ENCODE data around the gene PPP5C.
"Not testable (repeated sequence)": the region's sequence is repeated elsewhere in the genome, so short reads cannot be mapped to it uniquely, and the experiment has no call there.

The PPP5C gene

DNA sequence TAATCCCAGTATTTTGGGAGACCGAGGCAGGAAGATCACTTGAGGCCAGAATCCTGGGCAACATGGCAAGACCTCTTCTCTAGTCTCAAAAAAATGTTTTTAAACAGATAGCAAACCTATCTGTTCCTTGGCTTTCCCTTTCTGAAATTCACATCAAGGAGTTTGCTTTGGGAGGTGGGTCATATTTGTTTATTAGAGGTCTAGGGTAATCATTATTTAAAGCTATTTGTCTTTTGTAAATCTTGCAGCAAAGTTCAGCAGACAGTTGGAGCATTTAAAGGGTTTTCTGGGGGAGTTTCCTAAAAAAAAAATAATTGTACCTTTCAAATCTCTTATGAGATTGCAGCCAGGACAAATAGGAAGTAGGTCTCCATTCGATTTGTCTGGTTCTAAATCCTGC lies 17.5 kb downstream of the PPP5C start:
- DNase-seq (ENCODE audit: low read depth in 3 of 3), result no peak

DNA sequence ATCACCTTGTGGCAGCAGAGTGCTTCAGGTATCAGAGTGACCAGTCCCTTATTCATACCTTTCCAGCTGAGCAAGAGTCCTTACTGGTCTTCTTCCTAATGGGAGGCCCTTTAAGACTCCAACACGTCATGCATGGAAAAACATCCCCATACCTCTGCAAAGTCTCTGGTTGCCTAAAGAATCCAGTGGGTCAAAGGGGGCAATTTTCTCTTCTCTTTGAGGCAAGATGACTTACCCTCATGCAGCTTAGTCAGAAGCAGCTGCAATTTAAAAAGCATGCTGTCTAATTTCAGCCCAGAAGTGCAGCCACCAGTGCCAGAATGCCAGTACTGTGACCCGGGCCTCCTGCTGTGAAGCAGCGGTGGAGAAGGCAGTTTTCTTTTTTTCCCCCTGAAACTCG lies 18.7 kb downstream of the PPP5C start:
- no peak for DNase-seq (ENCODE audit: low read depth in 3 of 3)

DNA sequence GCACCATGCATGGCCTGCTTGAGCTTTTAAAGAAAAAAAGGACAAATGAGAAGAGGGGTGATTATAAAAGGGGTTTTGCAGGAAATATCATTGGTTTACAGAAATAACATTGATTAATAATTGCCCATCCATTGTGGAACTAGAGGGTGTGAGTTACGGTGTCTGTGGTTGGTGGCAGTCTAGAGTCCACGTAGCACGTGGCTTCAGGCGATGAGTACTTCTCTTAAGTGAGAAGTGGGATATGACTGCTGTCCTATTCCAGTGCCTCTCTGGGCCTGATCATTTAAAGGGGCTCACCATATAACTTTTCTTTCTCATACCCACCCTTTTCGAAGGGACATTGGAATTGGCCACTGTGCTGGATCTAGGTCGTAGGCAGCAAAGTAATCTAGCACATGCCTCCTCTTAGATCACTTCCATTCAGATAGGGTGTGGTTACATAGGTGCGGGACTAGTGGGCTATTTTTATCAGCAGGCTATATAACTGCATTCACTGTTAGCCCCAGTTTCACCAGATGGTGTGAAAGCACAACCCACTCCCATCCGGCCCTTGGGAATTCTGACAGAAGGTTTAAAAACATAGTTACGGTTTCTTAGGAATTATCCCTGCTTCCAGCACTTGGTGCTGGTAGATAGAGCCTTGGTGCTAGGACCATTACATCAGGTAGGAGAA lies 19.9 kb downstream of the PPP5C start:
- no peak for DNase-seq (ENCODE audit: low read depth in 3 of 3)

DNA sequence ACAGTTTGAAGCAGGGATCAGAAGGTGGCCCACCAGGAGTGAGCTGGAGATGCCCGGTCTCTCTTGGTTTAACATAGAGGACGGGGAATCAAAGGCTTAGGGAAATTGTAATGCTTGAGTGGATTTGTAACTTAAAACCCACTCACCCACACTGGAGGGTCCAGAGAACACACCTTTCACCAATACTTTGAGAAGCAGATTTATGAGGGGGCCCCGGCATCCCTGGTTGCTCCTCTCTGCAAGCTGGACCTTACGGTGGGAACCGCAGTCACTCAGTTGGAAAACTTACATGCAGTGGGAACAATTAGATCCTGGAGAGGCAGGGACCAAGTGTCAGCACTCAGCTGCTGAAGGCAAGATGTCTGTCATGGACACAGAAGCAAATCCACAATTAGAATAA lies 20.5 kb downstream of the PPP5C start:
- DNase-seq (ENCODE audit: low read depth in 3 of 3), result no peak

DNA sequence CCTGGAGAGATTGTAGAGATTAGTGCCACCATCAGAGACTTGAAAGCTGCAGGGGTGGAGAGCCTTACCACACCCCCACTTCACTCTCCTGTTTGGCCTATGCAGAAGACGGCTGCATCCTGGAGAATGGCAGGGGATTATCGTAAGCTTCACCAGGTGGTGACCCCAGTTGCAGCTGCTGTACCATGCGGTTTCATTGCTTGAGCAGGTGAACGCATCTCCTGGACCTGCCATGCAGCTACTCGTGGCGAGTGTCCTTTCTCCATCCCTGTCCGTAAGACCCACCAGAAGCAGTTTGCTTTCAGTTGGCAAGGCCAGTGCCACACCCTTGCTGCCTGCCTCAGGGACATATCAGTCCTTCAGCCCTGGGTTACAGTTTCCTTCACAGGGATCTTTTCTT lies 21.2 kb downstream of the PPP5C start:
- DNase-seq (ENCODE audit: low read depth in 3 of 3), result no peak

DNA sequence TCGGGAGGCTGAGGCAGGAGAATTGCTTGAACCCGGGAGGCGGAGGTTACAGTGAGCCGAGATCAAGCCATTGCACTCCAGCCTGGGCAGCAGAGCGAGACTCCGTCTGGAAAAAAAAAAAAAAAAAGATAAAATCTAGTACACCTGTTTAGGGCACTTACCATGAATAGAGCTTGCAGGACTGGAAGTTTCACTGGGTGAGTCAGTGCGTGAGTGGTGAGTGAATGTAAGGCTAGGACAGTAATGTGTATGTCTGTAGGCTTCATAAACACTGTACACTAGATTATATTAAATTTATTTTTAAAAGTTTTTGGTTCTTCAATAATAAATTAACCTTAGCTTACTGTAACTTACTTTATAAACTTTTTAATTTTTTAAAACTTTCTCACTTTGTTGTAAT lies 22.9 kb downstream of the PPP5C start:
- DNase-seq (ENCODE audit: low read depth in 3 of 3), result no peak

DNA sequence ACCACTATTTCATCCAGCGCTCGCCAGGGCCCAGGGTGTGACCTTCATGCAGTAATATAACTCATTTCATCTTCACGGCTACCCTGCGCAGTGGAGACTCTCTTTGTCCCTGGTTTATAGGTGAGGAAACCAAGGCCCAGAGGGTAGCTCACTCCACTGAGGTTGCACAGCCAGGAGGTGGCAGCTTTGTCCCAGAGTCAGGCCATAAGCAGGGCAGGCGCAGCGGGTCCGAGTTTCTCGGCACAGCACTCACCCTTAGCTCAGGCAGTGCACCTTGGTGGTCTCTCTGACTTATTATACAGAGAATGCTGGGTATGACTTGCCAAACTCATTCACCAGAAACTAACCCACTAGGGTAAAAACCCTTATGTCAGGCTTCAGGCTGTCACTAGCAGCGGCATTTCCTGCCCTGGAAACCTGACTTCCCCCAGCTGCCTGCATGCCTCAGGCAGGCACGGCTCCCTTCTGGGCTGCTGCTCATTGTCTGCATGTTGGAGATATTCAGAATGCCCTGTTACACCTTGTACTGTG lies 24.5 kb downstream of the PPP5C start:
- no peak for DNase-seq (ENCODE audit: low read depth in 3 of 3)

DNA sequence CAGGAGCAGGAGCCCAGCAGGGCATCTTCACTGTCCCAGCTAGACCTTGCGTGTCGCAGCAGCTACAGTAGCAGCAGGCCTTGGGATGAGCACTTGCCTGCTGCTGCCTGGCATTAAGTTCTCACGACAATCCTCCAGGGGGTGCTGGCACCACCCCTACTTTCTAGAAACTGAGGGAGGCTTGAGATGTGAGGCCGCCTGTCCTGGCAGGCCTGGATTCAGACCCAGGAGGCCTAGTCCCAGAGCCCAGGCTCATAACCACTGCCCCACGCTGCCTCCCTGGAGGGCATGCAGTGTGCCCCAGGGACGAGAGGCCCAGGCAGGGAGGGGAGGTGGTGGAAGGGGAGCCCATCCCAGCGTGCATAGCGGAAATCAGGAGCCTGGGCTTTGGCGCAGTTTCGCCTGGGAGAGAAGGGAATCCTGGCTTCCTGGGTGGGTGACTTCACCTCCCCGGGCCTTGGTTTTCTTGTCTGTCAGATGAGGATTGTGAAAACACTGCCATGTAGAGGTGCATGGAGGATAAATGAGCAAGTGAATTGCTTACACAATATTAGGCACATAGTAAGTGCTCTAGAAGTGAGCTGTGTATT lies 26.1 kb downstream of the PPP5C start:
- no peak for DNase-seq (ENCODE audit: low read depth in 3 of 3)

DNA sequence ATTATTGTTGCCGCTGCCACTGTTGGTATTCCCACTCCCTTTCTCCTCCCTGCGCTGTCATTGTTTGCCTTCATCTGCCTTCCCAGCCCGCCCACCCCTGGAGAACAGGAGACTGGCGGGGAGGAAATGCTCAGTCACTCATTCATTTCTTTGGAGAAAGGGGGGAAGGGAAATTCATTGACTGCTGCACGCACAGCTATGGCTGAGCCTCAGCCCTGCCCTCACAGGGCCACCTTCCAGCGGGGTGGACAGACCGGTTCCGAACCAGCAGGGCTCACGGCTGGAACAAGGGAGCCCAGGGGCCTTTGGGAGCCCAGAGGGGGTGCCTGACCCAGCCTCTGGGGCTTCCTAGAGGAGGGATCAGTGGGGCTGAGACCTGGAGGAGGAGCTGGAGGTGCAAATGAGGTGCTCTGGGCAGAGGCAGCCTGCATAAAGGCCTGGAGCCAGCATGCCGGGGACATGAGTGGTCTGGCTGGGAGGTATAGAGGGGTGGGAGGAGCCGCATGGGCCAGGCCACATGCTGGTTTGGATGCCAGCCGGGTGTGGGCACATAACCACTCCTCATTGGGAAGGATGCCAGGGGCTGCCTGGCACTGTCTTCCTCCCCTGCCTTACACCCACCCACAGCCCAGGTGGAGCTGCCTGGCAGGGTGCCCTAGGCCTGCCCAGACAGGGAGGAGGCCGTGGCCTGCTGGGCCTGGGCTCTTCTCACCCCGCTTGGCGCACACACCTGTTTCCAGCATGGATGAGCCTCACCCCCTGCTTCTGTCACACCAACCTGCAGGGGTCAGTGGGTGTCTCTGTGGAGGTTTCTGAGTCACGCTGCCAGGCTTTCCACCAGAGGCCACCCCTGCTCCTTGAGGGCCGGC lies 26.8 kb downstream of the PPP5C start:
- no peak for DNase-seq (ENCODE audit: low read depth in 3 of 3)

DNA sequence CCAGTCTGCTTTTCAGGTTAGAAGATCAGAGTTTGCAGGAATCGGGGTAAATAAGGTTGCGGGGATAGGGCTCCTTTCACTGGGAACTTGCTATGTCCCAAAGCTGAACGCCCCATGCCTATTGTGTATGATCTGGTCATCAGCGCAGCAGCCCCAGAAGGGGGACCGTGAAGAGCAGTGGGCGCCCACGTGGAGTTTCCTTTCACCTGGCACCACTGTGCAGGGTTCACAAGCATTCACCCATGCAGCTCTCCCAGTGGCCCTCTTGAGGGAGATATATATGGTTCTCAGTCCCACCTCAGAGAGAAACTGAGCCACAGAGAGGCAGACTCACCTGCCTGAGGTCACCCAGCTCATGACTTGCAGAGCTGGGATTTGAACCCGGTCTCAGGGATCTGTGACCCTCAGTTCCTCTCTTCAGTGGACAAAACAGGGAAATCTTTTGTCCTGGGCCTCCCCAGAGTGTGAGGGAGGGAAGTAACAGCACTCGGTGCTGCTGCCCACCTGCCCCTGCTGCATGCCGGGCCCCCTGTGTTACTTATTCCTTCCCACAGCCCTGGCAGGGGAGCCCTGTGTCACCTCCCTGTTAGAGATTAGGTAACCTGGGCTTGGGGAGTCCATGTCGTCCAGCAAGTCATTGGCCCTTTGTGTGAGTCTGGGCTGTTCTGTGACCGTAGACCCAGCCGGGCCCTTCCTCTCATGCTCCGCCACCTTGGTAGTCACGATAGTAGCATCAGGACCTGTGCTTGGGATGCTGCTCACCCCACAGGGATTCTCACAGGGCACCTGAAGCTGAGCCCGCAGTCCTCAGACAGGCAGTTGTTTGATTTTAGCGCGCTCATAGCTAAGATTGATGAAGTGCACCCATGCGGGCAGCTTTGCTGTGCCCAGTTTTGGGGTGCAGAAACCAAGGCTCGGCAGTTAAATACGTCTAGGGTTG lies 27.9 kb downstream of the PPP5C start:
- DNase-seq (ENCODE audit: low read depth in 3 of 3), result no peak

DNA sequence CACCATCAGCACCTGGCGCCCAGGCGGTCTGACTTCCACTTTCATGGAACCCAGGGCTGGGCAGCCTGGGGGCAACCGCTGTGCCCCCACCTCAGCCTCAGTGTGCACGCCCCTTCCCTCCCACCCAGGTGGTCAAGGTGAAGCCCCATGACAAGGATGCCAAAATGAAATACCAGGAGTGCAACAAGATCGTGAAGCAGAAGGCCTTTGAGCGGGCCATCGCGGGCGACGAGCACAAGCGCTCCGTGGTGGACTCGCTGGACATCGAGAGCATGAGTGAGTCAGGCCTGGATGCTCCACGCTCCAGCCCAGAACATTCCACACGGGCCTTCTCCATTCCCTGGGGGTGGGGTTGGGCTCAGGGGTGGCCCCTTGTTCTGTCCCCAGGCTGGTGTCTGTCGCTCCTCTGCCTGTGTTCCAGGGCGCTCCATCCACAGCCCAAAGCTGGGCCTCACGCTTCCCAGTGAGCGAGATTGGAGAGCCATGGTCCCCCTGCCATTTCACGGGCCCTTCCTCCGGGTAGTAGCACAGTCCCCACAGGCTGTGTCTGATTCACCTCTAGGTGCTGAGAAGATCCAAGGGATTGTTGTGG lies 28.7 kb downstream of the PPP5C start:
- DNase-seq (ENCODE audit: low read depth in 3 of 3), result not testable (repeated sequence)

DNA sequence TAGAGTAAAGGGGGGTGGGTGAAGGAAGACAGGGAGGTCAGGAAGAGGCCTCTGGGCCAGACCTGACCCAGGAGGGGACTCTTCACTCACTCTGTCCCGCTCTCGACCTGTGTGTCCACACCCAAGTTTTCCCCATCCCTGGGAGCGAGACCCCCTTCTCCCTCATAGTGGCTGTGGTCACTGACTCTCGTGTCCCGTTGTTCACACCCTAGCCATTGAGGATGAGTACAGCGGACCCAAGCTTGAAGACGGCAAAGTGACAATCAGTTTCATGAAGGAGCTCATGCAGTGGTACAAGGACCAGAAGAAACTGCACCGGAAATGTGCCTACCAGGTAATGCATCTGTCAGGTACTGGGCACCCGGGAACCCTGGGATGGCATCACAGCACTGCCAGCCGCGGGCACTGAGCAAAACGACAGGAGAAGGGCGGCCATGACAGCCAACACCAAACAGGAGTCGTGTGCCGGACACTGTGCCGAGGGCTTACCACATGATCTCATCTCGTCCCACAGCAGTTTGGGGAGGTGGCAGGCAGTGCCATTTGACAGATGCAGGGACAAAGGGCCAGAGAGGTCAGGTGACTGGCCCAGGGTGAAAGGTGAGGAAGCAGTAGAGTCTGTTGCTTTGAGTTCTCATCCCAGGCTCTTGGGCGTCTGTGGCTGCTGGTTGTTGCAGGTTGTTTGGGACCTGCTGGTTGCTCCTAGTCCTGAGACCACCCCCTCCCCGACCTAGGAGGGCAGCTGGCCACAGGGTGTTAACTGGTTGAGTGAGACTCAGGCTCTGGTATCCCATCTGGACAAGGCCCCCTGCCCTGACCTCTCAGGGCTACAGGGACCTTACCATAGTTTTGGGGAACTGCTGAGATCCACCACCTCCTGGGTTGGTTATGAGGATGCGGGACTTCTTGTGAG lies 29.6 kb downstream of the PPP5C start:
- no peak for DNase-seq (ENCODE audit: low read depth in 3 of 3)

DNA sequence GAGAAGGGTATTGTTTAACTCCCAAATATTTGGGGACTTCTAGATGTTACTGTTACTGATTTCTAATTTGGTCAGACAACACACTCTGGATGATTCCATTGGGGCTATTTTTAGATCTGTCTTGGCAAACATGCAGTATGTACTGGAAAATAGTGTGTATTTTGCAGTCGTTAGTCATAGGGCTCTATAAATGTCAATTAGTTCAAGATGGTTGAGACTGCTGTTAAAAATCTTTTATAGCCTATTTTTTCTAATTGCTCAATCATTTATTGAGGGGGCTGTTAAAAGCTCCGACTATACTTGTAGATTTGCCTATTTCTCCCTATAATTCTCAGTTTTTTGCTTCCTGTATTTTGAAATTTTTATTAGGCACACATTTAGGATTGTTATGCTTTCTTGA lies 31.4 kb downstream of the PPP5C start:
- DNase-seq (ENCODE audit: low read depth in 3 of 3), result no peak

DNA sequence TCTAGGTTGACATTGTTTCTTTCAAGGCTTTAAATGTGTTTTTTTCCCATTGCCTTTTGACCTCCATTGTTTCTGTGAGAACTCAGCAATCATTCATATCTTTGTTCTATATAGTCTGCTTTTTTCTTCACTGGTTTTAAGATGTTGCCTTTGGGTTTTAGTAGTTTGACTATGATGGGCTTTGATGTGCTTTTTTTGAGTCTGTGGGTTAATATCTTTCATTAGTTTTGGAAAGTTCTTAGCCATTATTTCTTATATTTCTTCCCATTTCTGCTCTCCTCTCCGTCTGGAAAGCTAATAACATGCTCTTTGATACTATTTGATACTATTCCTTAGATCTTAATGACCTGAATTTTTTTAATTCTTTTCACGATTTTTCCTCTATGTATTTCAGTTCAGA lies 33.8 kb downstream of the PPP5C start:
- no peak for DNase-seq (ENCODE audit: low read depth in 3 of 3)

DNA sequence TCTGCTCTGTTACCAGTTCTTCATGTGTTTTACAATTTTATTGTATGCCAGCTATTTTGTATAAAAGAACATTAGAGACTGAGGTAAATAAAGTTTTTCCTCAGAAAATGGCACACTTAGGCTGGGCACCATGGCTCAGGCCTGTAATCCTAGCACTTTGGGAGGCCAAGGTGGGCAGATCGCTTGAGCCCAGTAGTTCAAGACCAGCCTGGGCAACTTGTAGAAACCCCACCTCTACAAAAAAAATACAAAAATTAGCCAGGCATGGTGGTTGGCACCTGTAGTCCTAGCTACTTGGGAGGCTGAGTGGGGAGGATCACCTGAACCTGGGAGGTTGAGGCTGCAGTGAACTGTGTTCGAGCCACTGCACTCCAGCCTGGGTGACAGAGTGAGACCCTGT lies 34.5 kb downstream of the PPP5C start:
- DNase-seq (ENCODE audit: low read depth in 3 of 3), result no peak

DNA sequence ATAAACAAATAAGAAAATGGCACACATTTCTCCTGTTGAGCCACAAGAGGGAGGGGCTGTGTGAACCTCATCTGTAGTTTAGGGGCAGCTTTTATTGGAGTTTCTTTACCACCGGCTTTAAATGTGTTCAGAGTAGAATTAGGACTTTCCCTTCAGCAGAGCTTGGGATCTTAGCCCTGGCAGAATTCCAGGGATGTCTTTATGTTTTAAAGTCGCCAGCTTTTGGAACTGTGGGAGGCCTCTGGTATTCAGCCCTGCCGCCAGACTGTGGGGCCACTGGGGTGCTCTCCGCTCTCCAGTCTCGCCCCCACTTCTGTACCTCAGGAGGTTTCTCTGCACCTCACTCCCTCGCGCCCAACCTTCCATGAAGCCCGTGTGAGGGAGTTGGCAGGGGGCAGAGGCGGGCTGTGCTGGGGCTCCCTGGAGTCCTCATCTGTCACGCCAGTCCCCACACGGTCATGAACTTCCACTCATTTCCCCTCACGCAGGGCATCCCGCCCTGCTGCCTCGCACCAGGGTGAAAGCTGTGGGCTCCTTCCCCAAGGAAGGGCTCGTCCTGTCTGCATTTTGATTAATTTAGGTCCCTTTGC lies 35.0 kb downstream of the PPP5C start:
- DNase-seq (ENCODE audit: low read depth in 3 of 3), result no peak

DNA sequence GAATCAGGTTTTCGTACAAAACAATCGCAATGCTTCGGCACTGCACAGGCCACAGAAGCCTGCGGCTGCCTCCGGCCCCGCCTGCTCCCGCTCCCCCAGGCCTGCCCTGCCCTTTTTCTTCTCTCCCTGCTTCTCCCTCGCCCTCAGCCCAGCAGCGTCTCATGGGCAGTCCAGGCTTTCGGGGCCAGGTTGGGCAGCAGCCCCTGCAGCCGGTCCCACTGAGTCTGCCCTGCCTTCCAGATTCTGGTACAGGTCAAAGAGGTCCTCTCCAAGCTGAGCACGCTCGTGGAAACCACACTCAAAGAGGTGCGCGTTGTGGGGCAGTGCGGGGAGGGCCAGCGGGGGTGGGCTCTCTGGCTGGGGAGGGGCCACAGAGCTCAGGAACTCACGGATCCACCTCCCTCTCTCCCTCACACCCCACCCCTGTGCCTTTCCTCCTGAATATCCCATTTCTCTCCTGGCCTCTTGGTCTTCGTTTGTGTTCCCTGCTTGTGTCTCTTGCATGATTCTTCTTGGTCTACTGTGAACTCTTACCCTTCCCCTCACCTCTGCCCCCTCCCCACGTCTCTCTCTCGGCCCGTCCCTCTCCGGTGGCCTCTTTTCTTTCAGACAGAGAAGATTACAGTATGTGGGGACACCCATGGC lies 36.4 kb downstream of the PPP5C start:
- DNase-seq (ENCODE audit: low read depth in 3 of 3), result no peak

DNA sequence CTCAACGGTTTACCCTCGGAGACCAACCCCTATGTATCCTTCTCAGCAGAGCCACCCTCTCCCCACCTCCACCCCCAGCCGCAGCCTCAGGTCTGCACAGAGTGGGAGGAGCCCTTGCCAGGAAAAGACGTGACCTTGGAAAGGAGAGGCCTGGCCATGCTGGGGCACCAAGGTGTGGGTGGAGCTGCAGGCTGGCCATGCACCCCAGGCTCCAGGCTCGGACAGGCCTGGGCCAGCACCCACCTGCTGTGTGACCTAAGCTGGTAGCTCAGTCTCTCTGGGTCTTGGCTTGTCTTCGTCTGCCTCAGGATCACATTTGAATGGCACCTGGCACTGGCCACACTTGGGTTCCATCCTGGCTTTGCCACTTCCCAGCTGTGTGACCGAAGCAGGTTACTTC lies 37.0 kb downstream of the PPP5C start:
- no peak for DNase-seq (ENCODE audit: low read depth in 3 of 3)

DNA sequence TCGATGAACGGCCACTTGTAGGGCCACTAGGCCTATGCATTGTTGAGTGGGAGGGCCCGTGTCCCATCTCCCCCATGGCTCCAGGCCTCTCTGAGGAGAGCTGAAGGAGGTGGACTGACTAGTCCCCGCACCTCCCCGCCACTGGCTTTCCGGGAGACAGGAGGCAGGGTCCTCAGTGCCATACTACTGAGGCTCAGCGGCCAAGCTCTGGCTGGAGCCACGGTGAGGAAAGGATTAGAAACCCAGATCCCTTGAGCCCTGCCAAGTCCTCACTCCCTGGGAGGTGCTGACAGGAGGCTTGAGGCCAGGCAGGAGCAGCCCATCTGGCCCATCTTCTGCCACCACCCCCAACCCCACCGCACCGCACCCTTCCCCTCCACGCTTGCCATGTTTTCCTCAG lies 37.5 kb downstream of the PPP5C start:
- DNase-seq (ENCODE audit: low read depth in 3 of 3), result no peak

Data from stimulated activated CD4-positive, alpha-beta T cell treated with anti-CD3 and anti-CD28 coated beads, TNF-alpha, amount 100 ng/mL, for 48 hours (primary cell).